PFSK-1 (cell line): ENCODE measurements around the gene LYPD8.

Experiments used
- FOXP2 ChIP-seq: optimal IDR thresholded peaks from 2 replicates; pipeline ENCODE3; 2011; ENCODE audit warnings: borderline replicate concordance, control low read depth, inconsistent platforms; ENCODE audit not compliant: insufficient read depth; ENCODE audit errors: extremely low read length, extremely low read depth
- POLR2AphosphoS5 ChIP-seq: IDR thresholded peaks from 2 replicates; pipeline ENCODE4 v1.6.1; 2012; ENCODE audit warnings: low read depth, mild to moderate bottlenecking, control low read depth, low read length, moderate library complexity
- REST ChIP-seq, 2 experiments: IDR thresholded peaks; 2 replicates each; pipeline versions ENCODE4 v1.6.1 to v1.8.0; 2011 to 2012; ENCODE audit warnings: low read depth in 2 of 2, low read length in 2 of 2, control low read depth in 1 of 2, inconsistent platforms in 1 of 2, mild to moderate bottlenecking in 1 of 2, moderate library complexity in 1 of 2; ENCODE audit not compliant: insufficient read depth in 1 of 2
- SIN3A ChIP-seq: IDR thresholded peaks from 2 replicates; pipeline ENCODE4 v1.6.1; 2012; ENCODE audit warnings: mild to moderate bottlenecking, low read length, moderate library complexity, borderline replicate concordance; ENCODE audit not compliant: insufficient read depth
- TAF1 ChIP-seq: IDR thresholded peaks from 2 replicates; pipeline ENCODE4 v1.6.1; 2012; ENCODE audit warnings: low read length, control low read depth, borderline replicate concordance; ENCODE audit not compliant: insufficient read depth

LYPD8 gene

GRCh38 chr1:248740876-248741275, 14.7 kb downstream of the LYPD8 start:
- no peak for TF ChIP-seq FOXP2
- no peak for TF ChIP-seq POLR2AphosphoS5
- TF ChIP-seq SIN3A = no peak
- TF ChIP-seq TAF1 = no peak
- no peak for TF ChIP-seq REST (IDR thresholded peaks at IDR 0.05; ENCODE audit: insufficient read depth in 1 of 2, low read depth in 2 of 2, low read length in 2 of 2)

- TF ChIP-seq SIN3A (no peak), FOXP2 (no peak), TAF1 (no peak), POLR2AphosphoS5 (no peak), REST (IDR thresholded peaks at IDR 0.05; ENCODE audit: insufficient read depth in 1 of 2, low read depth in 2 of 2, low read length in 2 of 2) (no peak)
Observed at GRCh38 chr1:248739572-248740205, 15.9 kb downstream of the LYPD8 start.

DNA sequence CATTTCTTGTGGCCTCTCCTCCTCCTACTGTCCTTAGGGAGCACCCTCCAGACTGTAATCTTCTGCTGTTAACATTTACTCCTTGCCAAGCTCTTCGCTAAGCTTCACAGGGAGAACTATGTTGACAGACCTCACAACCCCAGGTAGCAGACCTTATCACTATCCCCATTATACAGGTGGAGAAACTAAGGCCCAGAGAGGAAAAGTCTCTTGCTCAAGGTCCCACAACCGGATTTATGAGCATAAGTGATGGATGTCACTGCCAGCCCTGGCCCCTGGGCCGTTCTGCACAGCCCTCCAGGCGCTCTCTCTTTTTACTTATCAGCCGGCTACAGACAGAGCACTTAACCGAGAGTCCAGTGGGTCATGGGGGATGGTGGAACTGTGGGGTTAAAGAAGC, 18.1 kb downstream of the LYPD8 start:
- TF ChIP-seq TAF1 = no peak
- TF ChIP-seq POLR2AphosphoS5 = no peak
- TF ChIP-seq REST (IDR thresholded peaks at IDR 0.05; ENCODE audit: insufficient read depth in 1 of 2, low read depth in 2 of 2, low read length in 2 of 2) = no peak
- no peak for TF ChIP-seq SIN3A
- no peak for TF ChIP-seq FOXP2

DNA sequence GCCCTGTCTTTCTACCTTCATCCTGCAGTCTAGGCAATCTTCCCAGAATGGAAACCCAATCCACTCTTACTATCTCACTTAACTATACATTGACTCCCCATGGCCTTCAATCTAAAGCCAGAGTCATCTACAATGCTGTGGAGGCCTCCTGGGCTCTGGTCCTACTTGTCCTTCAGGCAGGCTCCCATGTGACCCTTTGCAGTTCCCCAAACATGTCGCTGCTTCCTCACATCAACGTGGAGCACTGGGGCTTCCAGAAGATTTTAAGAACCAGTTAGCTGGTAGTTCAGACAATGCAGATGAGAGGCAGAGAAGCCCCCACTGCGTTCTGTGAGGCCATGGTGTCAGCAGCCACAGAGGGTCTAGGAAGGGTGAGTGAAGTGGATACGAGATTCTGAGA, 18.6 kb downstream of the LYPD8 start:
- no peak for TF ChIP-seq REST (IDR thresholded peaks at IDR 0.05; ENCODE audit: insufficient read depth in 1 of 2, low read depth in 2 of 2, low read length in 2 of 2)
- TF ChIP-seq POLR2AphosphoS5 = no peak
- TF ChIP-seq SIN3A = no peak
- TF ChIP-seq TAF1 = no peak
- no peak for TF ChIP-seq FOXP2
